Type B pancreatic cell (in vitro differentiated cells): Measurements from ENCODE around the gene TARDBP. TPM values are rescaled to one million over a fixed set of nuclear protein-coding genes. Genes with fewer than 3 reads are reported as not detected.

Experiments used
- total RNA-seq: library from RNA; stranded (reverse); gene quantifications from 2 replicates; pipeline ENCODE4 v1.2.1, GENCODE V29; 2021; ENCODE audit warnings: low replicate concordance

TARDBP gene
- total RNA-seq, 1 donor from 2014 or later, result 188 TPM

Other genes starting within 250 kb of the TARDBP start
- 15.7 and 37.5 TPM in 2 replicates for gene CASZ1, start 216.0 kb upstream of the TARDBP start, total RNA-seq
- 0.29 and 0.34 TPM in 2 replicates for gene MASP2, start 34.6 kb downstream of the TARDBP start, total RNA-seq
- gene SRM, start 47.4 kb downstream of the TARDBP start, total RNA-seq, result 61.5 and 92.6 TPM in 2 replicates
- 63.5 and 81.8 TPM in 2 replicates for gene EXOSC10, start 87.2 kb downstream of the TARDBP start, total RNA-seq
- gene ANGPTL7, start 176.7 kb downstream of the TARDBP start, total RNA-seq, result 0.70 TPM in 1 of 2 replicates, not detected in the other
- 41.5 and 53.0 TPM in 2 replicates for gene MTOR, start 249.9 kb downstream of the TARDBP start, total RNA-seq